Suppressor macrophage treated with lipopolysaccharide for 4 hours (primary cell): ENCODE data around the gene CDH4.

Source experiments
- DNase-seq: peaks from one replicate; pipeline ENCODE4 v3.0.0-alpha.2; 2020

CDH4 gene

GRCh38 chr20:61864481-61864880 lies 612.4 kb downstream of the CDH4 start:
- DNase-seq = no peak

GRCh38 chr20:61865353-61865752 lies 613.3 kb downstream of the CDH4 start:
- no peak for DNase-seq

GRCh38 chr20:61866165-61866564 lies 614.1 kb downstream of the CDH4 start:
- no peak for DNase-seq

GRCh38 chr20:61868006-61868405 lies 615.9 kb downstream of the CDH4 start:
- DNase-seq = no peak

GRCh38 chr20:61868466-61869090 lies 616.5 kb downstream of the CDH4 start:
- no peak for DNase-seq

GRCh38 chr20:61869750-61870507 lies 617.9 kb downstream of the CDH4 start:
- DNase-seq = no peak

- DNase-seq = no peak
These were observed 619.1 kb downstream of the CDH4 start for GRCh38 chr20:61871160-61871559.

GRCh38 chr20:61871913-61872312 lies 619.9 kb downstream of the CDH4 start:
- no peak for DNase-seq

GRCh38 chr20:61872371-61872900 lies 620.4 kb downstream of the CDH4 start:
- DNase-seq = no peak

- no peak for DNase-seq
These were observed 621.8 kb downstream of the CDH4 start for GRCh38 chr20:61873651-61874420.

- no peak for DNase-seq
These were observed 622.5 kb downstream of the CDH4 start for GRCh38 chr20:61874421-61875068.

GRCh38 chr20:61875221-61875885 lies 623.3 kb downstream of the CDH4 start:
- DNase-seq = no peak

- no peak for DNase-seq
These were observed 623.9 kb downstream of the CDH4 start for GRCh38 chr20:61875996-61876395.

GRCh38 chr20:61876952-61877728 lies 625.1 kb downstream of the CDH4 start:
- no peak for DNase-seq

- DNase-seq = no peak
These were observed 625.9 kb downstream of the CDH4 start for GRCh38 chr20:61877776-61878477.

GRCh38 chr20:61878478-61879302 lies 626.6 kb downstream of the CDH4 start:
- DNase-seq = no peak

GRCh38 chr20:61879303-61879620 lies 627.2 kb downstream of the CDH4 start:
- no peak for DNase-seq

GRCh38 chr20:61879694-61880093 lies 627.6 kb downstream of the CDH4 start:
- DNase-seq = no peak

- no peak for DNase-seq
These were observed 628.6 kb downstream of the CDH4 start for GRCh38 chr20:61880706-61881105.

GRCh38 chr20:61881416-61881815 lies 629.4 kb downstream of the CDH4 start:
- DNase-seq = no peak
